Ishikawa (cell line): ENCODE measurements around the gene IRX2.

ENCODE experiments used
- CEBPB ChIP-seq: IDR thresholded peaks from 2 replicates; pipeline ENCODE4 v1.6.1; 2012
- CREB1 ChIP-seq: IDR thresholded peaks from 2 replicates; pipeline ENCODE4 v1.6.1; 2012; ENCODE audit warnings: low read depth
- EGR1 ChIP-seq: IDR thresholded peaks from 2 replicates; pipeline ENCODE4 v1.6.1; 2012
- EP300 ChIP-seq: IDR thresholded peaks from 2 replicates; pipeline ENCODE4 v1.6.1; 2012; ENCODE audit warnings: borderline replicate concordance
- FOXM1 ChIP-seq: IDR thresholded peaks from 2 replicates; pipeline ENCODE4 v1.6.1; 2012; ENCODE audit warnings: low read depth, borderline replicate concordance
- MAX ChIP-seq: IDR thresholded peaks from 2 replicates; pipeline ENCODE4 v1.6.1; 2012
- NFIC ChIP-seq: IDR thresholded peaks from 2 replicates; pipeline ENCODE4 v1.6.1; 2012
- RAD21 ChIP-seq: IDR thresholded peaks from 2 replicates; pipeline ENCODE4 v1.6.1; 2012; ENCODE audit warnings: low read depth
- REST ChIP-seq: IDR thresholded peaks from 2 replicates; pipeline ENCODE4 v1.6.1; 2012; ENCODE audit warnings: low read depth, mild to moderate bottlenecking
- TAF1 ChIP-seq: IDR thresholded peaks from 2 replicates; pipeline ENCODE4 v1.6.1; 2012; ENCODE audit warnings: low read depth, mild to moderate bottlenecking
- TCF12 ChIP-seq: IDR thresholded peaks from 2 replicates; pipeline ENCODE4 v1.6.1; 2012; ENCODE audit warnings: low read depth
- TEAD4 ChIP-seq: IDR thresholded peaks from 2 replicates; pipeline ENCODE4 v1.6.1; 2012
- USF1 ChIP-seq: IDR thresholded peaks from 2 replicates; pipeline ENCODE4 v1.6.1; 2012
- YY1 ChIP-seq: IDR thresholded peaks from 2 replicates; pipeline ENCODE4 v1.6.1; 2012; ENCODE audit warnings: low read depth
- ZBTB7A ChIP-seq: IDR thresholded peaks from 2 replicates; pipeline ENCODE4 v1.6.1; 2012; ENCODE audit warnings: low read depth

Gene IRX2

GRCh38 chr5:2718115-2718514 is 33.4 kb downstream of the IRX2 start:
- no peak for TF ChIP-seq TCF12
- TF ChIP-seq FOXM1 = no peak
- TF ChIP-seq EP300 = no peak
- no peak for TF ChIP-seq REST
- TF ChIP-seq USF1 = no peak
- TF ChIP-seq YY1 = no peak
- no peak for TF ChIP-seq ZBTB7A
- TF ChIP-seq TAF1 = no peak
- TF ChIP-seq RAD21 = no peak
- no peak for TF ChIP-seq CREB1
- TF ChIP-seq MAX = no peak
- TF ChIP-seq NFIC = no peak
- no peak for TF ChIP-seq CEBPB
- no peak for TF ChIP-seq TEAD4
- TF ChIP-seq EGR1 = no peak

- no peak for TF ChIP-seq TCF12
- TF ChIP-seq EGR1 = no peak
- no peak for TF ChIP-seq NFIC
- TF ChIP-seq MAX = no peak
- no peak for TF ChIP-seq RAD21
- TF ChIP-seq YY1 = no peak
- no peak for TF ChIP-seq CREB1
- no peak for TF ChIP-seq ZBTB7A
- TF ChIP-seq USF1 = no peak
- no peak for TF ChIP-seq FOXM1
- no peak for TF ChIP-seq TEAD4
- TF ChIP-seq TAF1 = no peak
- TF ChIP-seq CEBPB = no peak
- no peak for TF ChIP-seq EP300
- no peak for TF ChIP-seq REST
Observed at GRCh38 chr5:2715856-2716255, 35.6 kb downstream of the IRX2 start.

GRCh38 chr5:2714805-2715204 is 36.7 kb downstream of the IRX2 start:
- TF ChIP-seq CEBPB = no peak
- TF ChIP-seq TAF1 = no peak
- no peak for TF ChIP-seq REST
- no peak for TF ChIP-seq ZBTB7A
- no peak for TF ChIP-seq TCF12
- no peak for TF ChIP-seq MAX
- no peak for TF ChIP-seq EGR1
- TF ChIP-seq TEAD4 = no peak
- no peak for TF ChIP-seq USF1
- no peak for TF ChIP-seq NFIC
- no peak for TF ChIP-seq RAD21
- no peak for TF ChIP-seq YY1
- TF ChIP-seq FOXM1 = no peak
- TF ChIP-seq CREB1 = no peak
- no peak for TF ChIP-seq EP300

GRCh38 chr5:2714026-2714425 is 37.5 kb downstream of the IRX2 start:
- TF ChIP-seq EGR1 = no peak
- TF ChIP-seq TEAD4 = no peak
- no peak for TF ChIP-seq EP300
